ENCODE results near the gene HAGHL.

DNA sequence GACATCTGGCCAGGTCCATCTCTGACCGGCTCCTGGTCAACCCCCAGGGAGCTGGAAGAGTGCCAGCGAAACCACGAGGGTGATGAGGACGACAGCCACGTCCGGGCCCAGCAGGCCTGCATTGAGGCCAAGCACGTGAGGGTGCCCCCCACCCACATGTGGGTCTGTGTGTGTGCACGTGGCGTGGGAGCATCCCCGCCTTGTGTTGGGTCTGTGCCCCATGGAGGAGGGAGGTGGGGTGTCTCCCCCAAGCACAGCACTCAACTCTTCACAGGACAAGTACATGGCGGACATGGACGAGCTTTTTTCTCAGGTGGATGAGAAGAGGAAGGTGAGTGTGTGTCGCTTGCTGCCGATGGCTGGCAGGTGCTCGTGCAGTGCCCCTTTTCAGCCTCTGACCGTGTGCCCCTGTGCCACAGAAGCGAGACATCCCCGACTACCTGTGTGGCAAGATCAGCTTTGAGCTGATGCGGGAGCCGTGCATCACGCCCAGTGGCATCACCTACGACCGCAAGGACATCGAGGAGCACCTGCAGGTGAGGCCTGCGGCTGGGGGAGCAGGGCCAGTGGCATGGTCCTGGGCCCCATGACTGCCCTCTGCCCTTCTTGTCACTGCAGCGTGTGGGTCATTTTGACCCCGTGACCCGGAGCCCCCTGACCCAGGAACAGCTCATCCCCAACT is 45.0 kb upstream of the HAGHL start:
- TF ChIP-seq, protein P1, sequence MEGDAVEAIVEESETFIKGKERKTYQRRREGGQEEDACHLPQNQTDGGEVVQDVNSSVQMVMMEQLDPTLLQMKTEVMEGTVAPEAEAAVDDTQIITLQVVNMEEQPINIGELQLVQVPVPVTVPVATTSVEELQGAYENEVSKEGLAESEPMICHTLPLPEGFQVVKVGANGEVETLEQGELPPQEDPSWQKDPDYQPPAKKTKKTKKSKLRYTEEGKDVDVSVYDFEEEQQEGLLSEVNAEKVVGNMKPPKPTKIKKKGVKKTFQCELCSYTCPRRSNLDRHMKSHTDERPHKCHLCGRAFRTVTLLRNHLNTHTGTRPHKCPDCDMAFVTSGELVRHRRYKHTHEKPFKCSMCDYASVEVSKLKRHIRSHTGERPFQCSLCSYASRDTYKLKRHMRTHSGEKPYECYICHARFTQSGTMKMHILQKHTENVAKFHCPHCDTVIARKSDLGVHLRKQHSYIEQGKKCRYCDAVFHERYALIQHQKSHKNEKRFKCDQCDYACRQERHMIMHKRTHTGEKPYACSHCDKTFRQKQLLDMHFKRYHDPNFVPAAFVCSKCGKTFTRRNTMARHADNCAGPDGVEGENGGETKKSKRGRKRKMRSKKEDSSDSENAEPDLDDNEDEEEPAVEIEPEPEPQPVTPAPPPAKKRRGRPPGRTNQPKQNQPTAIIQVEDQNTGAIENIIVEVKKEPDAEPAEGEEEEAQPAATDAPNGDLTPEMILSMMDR (IDR thresholded peaks at IDR 0.05) = no peak
- no peak for TF ChIP-seq POLR2A (IDR thresholded peaks at IDR 0.05)
